ENCODE results near the gene CEACAM5. TPM values are rescaled to one million over a fixed set of nuclear protein-coding genes. Genes with fewer than 3 reads are reported as not detected.

The CEACAM5 gene
- total RNA-seq, 4 donors from 2014 or later = not detected

DNA sequence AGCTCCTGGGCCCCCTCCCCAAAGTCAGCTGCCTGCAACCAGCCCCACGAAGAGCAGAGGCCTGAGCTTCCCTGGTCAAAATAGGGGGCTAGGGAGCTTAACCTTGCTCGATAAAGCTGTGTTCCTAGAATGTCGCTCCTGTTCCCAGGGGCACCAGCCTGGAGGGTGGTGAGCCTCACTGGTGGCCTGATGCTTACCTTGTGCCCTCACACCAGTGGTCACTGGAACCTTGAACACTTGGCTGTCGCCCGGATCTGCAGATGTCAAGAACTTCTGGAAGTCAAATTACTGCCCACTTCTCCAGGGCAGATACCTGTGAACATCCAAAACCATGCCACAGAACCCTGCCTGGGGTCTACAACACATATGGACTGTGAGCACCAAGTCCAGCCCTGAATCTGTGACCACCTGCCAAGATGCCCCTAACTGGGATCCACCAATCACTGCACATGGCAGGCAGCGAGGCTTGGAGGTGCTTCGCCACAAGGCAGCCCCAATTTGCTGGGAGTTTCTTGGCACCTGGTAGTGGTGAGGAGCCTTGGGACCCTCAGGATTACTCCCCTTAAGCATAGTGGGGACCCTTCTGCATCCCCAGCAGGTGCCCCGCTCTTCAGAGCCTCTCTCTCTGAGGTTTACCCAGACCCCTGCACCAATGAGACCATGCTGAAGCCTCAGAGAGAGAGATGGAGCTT, 4.7 kb upstream of the CEACAM5 start:
- TF ChIP-seq, protein P1, sequence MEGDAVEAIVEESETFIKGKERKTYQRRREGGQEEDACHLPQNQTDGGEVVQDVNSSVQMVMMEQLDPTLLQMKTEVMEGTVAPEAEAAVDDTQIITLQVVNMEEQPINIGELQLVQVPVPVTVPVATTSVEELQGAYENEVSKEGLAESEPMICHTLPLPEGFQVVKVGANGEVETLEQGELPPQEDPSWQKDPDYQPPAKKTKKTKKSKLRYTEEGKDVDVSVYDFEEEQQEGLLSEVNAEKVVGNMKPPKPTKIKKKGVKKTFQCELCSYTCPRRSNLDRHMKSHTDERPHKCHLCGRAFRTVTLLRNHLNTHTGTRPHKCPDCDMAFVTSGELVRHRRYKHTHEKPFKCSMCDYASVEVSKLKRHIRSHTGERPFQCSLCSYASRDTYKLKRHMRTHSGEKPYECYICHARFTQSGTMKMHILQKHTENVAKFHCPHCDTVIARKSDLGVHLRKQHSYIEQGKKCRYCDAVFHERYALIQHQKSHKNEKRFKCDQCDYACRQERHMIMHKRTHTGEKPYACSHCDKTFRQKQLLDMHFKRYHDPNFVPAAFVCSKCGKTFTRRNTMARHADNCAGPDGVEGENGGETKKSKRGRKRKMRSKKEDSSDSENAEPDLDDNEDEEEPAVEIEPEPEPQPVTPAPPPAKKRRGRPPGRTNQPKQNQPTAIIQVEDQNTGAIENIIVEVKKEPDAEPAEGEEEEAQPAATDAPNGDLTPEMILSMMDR (IDR thresholded peaks at IDR 0.05) = no peak
- TF ChIP-seq POLR2A (IDR thresholded peaks at IDR 0.05) (no peak), EP300 (IDR thresholded peaks at IDR 0.05) (no peak)
- DNase-seq (ENCODE audit: low spot score in 2 of 2) = no peak
- Histone ChIP-seq H3K4me1 (no peaks in the 10 kb centered on the region), H3K36me3 (no peaks in the 10 kb centered on the region), H3K9me3 (peaks cover 0 to 7% (median 0%) of the 10 kb centered on the region in 4 donors), H3K27me3 (peaks cover 0 to 26% of the 10 kb centered on the region in 2 donors), H3K27ac (no peak overlapping the region), H3K4me3 (no peak overlapping the region)
- 71 to 83% methylated on average over 5 to 7 of the region's 8 CpGs for WGBS, 2 donors

GRCh38 chr19:41705393-41706174, 2.8 kb upstream of the CEACAM5 start:
- DNase-seq (ENCODE audit: low spot score in 2 of 2) = no peak
- no peaks in the 10 kb centered on the region for H3K36me3 ChIP-seq
- WGBS, 2 donors = 42 to 44% methylated on average over 9 to 10 of the region's 10 CpGs

DNA sequence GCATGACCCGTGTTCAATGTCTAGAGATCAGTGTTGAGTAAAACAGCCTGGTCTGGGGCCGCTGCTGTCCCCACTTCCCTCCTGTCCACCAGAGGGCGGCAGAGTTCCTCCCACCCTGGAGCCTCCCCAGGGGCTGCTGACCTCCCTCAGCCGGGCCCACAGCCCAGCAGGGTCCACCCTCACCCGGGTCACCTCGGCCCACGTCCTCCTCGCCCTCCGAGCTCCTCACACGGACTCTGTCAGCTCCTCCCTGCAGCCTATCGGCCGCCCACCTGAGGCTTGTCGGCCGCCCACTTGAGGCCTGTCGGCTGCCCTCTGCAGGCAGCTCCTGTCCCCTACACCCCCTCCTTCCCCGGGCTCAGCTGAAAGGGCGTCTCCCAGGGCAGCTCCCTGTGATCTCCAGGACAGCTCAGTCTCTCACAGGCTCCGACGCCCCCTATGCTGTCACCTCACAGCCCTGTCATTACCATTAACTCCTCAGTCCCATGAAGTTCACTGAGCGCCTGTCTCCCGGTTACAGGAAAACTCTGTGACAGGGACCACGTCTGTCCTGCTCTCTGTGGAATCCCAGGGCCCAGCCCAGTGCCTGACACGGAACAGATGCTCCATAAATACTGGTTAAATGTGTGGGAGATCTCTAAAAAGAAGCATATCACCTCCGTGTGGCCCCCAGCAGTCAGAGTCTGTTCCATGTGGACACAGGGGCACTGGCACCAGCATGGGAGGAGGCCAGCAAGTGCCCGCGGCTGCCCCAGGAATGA, 1.5 kb upstream of the CEACAM5 start:
- no peak for DNase-seq (ENCODE audit: low spot score in 2 of 2)
- no peaks in the 10 kb centered on the region for H3K36me3 ChIP-seq
- no peaks in the 10 kb centered on the region for H3K4me1 ChIP-seq
- peaks cover 0 to 26% of the 10 kb centered on the region in 2 donors for H3K27me3 ChIP-seq
- no peak for TF ChIP-seq EP300 (IDR thresholded peaks at IDR 0.05)
- TF ChIP-seq, protein P1 (IDR thresholded peaks at IDR 0.05) = peak; percentile 19 to 63 (median 61)
- H3K9me3 ChIP-seq = peaks cover 0 to 7% (median 0%) of the 10 kb centered on the region in 4 donors
- no peak overlapping the region for H3K4me3 ChIP-seq
- H3K27ac ChIP-seq = no peak overlapping the region
- WGBS, 2 donors = 16 to 17% methylated on average over 22 of the region's 26 CpGs

More at GRCh38 chr19:41705393-41706174, 2.8 kb upstream of the CEACAM5 start:
- Histone ChIP-seq H3K4me3 (no peak overlapping the region), H3K4me1 (no peaks in the 10 kb centered on the region), H3K9me3 (peaks cover 0 to 7% (median 0%) of the 10 kb centered on the region in 4 donors), H3K27ac (no peak overlapping the region), H3K27me3 (peaks cover 0 to 26% of the 10 kb centered on the region in 2 donors)
- TF ChIP-seq, protein P1 (IDR thresholded peaks at IDR 0.05) = no peak
- no peak for TF ChIP-seq POLR2A (IDR thresholded peaks at IDR 0.05)
- no peak for TF ChIP-seq EP300 (IDR thresholded peaks at IDR 0.05)

DNA sequence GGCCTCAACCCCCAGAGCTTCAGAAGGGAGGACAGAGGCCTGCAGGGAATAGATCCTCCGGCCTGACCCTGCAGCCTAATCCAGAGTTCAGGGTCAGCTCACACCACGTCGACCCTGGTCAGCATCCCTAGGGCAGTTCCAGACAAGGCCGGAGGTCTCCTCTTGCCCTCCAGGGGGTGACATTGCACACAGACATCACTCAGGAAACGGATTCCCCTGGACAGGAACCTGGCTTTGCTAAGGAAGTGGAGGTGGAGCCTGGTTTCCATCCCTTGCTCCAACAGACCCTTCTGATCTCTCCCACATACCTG, 969 bp upstream of the CEACAM5 start:
- H3K9me3 ChIP-seq = peaks cover 0 to 7% (median 0%) of the 10 kb centered on the region in 4 donors
- DNase-seq (ENCODE audit: low spot score in 2 of 2) = no peak
- H3K4me3 ChIP-seq = no peak overlapping the region
- no peaks in the 10 kb centered on the region for H3K4me1 ChIP-seq
- TF ChIP-seq, protein P1 (IDR thresholded peaks at IDR 0.05) = no peak
- TF ChIP-seq EP300 (IDR thresholded peaks at IDR 0.05) (no peak), POLR2A (IDR thresholded peaks at IDR 0.05) (no peak)
- WGBS, 2 donors = 0 to 64% methylated on average over 1 to 4 of the region's 5 CpGs
- peaks cover 0 to 26% of the 10 kb centered on the region in 2 donors for H3K27me3 ChIP-seq
- no peaks in the 10 kb centered on the region for H3K36me3 ChIP-seq
- H3K27ac ChIP-seq = no peak overlapping the region
